Measurements from ENCODE around the gene C19orf67.
"Not testable (repeated sequence)": the region's sequence is repeated elsewhere in the genome, so short reads cannot be mapped to it uniquely, and the experiment has no call there.

C19orf67 gene

GRCh38 chr19:14055396-14055795 is 30.2 kb downstream of the C19orf67 start:
- DNase-seq, result no peak

GRCh38 chr19:14054721-14055120 is 30.9 kb downstream of the C19orf67 start:
- DNase-seq, result no peak

DNA sequence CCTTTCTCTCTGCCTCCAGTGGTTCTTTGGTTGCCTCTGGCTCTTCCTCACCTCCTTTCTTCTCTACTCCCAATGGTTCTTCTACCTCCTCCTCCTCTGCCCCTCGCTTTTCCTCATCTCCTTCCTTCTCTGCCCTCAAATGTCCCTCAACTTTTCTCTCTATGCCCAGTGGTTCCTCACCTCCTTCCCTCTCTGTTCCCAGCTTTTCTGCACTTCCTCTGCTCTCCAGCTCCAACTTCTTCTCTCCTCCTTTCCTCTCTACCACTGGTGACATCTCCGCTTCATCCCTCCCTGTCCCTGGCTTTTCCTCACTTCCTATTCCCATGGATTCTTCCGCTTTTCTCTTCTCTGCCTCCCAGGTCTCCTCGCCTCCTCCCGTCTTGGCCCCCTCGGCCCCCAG is 31.5 kb downstream of the C19orf67 start:
- DNase-seq, result no peak

GRCh38 chr19:14053500-14053899 is 32.1 kb downstream of the C19orf67 start:
- DNase-seq, result no peak

GRCh38 chr19:14053032-14053431 is 32.6 kb downstream of the C19orf67 start:
- no peak for DNase-seq

GRCh38 chr19:14052470-14052869 is 33.1 kb downstream of the C19orf67 start:
- no peak for DNase-seq

- no peak for DNase-seq
These were observed 33.6 kb downstream of the C19orf67 start for GRCh38 chr19:14051980-14052379.

GRCh38 chr19:14050961-14051360 is 34.6 kb downstream of the C19orf67 start:
- not testable (repeated sequence) for DNase-seq

DNA sequence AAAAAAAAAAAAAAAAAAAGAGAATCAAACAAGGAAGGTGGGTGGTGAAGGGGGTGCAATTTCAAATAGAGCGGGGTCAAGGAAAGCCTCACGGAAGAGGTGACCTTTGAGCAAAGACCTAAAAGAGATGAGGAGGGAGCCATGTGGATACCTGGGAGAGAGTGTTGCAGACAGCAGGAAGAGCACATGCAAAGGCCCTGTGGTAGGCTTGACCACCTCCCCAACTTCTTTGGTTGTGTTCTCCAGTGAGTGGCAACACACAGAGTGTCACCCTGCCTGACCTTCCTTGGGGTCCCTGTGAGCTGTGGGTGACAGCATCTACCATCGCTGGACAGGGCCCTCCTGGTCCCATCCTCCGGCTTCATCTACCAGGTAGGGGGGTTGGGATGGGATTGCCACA is 35.1 kb downstream of the C19orf67 start:
- no peak for DNase-seq

DNA sequence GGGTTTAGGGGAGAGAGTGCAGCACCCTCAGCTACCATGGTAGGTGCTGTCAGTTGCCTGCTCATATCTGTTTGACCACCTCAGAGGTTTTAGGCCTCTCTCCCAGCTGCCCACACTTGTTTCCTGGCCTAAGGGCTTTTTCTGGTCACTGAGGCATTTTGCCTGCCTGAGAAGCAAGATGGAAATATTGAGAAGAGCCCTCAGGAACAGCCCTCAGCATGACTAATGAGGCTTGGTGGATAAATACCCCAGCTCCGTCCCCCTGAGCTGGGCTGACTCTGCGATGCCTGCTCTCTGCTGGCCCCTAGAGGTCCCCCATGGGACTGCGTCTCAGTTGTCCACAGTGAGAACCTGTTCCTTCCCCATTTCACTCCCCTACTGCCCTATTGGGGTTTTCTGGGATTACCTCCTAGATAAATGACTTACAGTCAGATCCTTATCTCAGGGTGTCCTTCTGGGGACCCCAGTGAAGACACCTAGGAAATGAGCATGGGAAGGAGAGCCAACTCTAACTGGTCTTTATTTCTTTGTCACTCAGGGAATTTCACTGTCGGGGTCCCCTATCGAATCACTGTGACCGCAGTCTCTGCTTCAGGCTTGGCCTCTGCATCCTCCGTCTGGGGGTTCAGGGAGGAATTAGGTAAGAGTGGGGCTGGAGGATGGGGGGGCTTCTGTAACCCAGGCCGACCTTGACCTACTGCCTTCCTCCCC is 37.0 kb downstream of the C19orf67 start:
- DNase-seq, result no peak

DNA sequence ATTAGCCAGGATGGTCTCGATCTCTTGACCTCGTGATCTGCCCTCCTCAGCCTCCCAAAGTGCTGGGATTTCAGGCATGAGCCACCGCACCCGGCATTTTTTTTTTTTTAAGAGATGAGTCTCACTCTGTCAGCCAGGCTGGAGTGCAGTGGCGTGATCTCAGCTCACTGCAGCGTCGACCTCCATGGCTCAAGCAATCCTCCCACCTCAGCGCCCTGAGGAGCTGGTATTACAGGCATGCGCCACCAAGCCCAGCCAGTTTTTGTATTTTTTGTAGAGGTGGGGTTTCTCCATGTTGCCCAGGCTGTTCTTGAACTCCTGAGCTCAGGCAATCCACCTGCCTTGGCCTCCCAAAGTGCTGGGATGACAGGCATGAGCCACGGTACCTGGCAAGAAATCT is 37.7 kb downstream of the C19orf67 start:
- not testable (repeated sequence) for DNase-seq

DNA sequence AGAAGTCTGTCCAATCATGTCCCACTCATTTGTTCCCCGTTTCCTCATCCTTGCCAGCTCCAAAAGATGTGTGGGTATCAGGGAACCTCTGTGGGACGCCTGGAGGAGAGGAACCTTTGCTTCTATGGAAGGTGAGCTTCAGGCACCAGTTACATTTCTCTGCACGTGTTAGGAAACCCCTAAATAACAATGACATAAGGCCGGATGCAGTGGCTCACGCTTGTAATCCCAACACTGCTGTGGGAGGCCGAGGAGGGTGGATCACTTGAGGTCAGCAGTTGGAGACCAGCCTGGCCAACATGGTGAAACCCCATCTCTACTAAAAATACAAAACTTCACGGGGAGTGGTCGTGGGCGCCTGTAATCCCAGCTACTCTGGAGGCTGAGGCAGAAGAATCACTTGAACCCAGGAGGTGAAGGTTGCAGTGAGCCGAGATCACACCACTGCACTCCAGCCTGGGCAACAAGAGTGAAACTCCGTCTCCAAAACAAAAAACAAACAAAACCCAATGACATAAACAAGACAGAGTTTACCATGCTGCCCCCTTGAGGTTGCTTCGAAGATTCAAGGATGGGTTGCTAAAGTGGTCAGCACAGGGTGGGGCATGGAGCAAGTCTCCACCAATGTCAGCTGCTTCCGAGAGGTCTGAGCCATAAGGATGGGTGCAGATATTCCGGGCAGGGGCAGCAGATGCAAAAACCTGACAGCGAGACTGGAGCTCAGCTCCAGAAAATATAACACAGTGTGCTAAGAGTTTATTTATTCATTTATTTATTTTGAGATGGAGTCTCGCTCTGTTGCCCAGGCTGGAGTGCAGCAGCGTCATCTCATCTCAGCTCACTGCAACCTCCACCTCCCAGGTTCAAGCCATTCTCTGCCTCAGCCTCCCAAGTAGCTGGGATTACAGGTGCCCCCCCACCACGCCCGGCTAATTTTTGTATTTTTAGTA is 42.6 kb downstream of the C19orf67 start:
- DNase-seq, result peak; percentile 25

- no peak for DNase-seq
These were observed 46.4 kb downstream of the C19orf67 start for GRCh38 chr19:14039181-14039580.

DNA sequence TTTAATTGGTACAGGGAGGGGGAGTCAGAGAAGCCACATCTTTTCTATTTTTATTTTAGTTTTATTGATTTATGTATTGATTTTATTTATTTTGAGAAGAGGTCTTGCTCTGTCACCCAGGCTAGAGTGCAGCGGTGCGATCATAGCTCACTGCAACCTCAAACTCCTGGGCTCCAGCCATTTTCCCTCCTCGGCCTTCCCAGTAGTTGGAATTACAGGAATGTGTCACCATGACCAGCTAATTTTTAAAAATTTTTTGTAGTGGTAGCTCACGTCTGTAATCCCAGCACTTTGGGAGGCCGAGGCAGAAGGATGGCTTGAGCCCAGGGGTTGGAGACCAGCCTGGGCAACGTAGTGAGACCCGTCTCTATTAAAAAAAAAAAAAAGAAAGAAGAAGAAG is 49.9 kb downstream of the C19orf67 start:
- no peak for DNase-seq

- DNase-seq, result not testable (repeated sequence)
These were observed 50.4 kb downstream of the C19orf67 start for GRCh38 chr19:14035159-14035558.

GRCh38 chr19:14033946-14034345 is 51.6 kb downstream of the C19orf67 start:
- DNase-seq, result no peak

GRCh38 chr19:14031719-14032480 is 53.7 kb downstream of the C19orf67 start, which contains the start of gene IL27RA:
Gene IL27RA (plus strand): TSS chr19:14031762. CDS start chr19:14031873, 111 bp downstream.
- peak; percentile 10 for DNase-seq

Measured in kidney glomerular epithelial cell (primary cell).